ENCODE data around the gene SEPTIN6. TPM values are rescaled to one million over a fixed set of nuclear protein-coding genes. Genes with fewer than 3 reads are reported as not detected.

Gene SEPTIN6
- total RNA-seq, 1 donor from 2014 or later = 21.7 TPM

- intact Hi-C loops (cut with DNase I) = no loop called here
- Histone ChIP-seq H3K36me3 (no peaks in the 10 kb centered on the region), H3K9me3 (no peaks in the 10 kb centered on the region), H3K4me1 (no peaks in the 10 kb centered on the region), H3K27ac (no peak overlapping the region), H3K4me3 (no peak overlapping the region), H3K27me3 (ENCODE audit: low read depth) (no peaks in the 10 kb centered on the region)
- ATAC-seq = no peak
- DNase-seq = no peak
- TF ChIP-seq, protein P1, sequence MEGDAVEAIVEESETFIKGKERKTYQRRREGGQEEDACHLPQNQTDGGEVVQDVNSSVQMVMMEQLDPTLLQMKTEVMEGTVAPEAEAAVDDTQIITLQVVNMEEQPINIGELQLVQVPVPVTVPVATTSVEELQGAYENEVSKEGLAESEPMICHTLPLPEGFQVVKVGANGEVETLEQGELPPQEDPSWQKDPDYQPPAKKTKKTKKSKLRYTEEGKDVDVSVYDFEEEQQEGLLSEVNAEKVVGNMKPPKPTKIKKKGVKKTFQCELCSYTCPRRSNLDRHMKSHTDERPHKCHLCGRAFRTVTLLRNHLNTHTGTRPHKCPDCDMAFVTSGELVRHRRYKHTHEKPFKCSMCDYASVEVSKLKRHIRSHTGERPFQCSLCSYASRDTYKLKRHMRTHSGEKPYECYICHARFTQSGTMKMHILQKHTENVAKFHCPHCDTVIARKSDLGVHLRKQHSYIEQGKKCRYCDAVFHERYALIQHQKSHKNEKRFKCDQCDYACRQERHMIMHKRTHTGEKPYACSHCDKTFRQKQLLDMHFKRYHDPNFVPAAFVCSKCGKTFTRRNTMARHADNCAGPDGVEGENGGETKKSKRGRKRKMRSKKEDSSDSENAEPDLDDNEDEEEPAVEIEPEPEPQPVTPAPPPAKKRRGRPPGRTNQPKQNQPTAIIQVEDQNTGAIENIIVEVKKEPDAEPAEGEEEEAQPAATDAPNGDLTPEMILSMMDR (IDR thresholded peaks at IDR 0.05) = no peak
Observed at GRCh38 chrX:119709630-119710029, 16.7 kb upstream of the SEPTIN6 start.

DNA sequence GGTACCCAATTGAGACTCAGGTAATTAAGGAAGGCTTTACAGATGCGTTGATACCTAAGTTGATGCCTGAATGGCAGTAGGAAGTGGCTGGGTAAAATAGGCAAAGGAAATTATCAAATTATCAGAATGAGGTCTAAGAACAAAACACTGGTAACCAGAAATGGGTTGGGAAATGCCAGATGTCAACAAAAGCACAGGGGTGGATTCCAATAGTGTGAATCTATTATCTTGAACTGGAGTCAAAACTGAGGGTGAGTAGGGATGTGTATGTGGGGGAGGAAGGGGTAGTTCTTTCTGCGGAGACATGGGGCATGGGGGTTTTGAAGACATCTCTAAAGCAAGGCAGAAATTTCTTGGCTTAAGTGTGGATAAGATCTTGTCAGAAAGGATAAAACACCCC is 16.0 kb upstream of the SEPTIN6 start:
- TF ChIP-seq, protein P1 (IDR thresholded peaks at IDR 0.05) = no peak
- Histone ChIP-seq H3K4me1 (no peaks in the 10 kb centered on the region), H3K9me3 (no peaks in the 10 kb centered on the region), H3K36me3 (no peaks in the 10 kb centered on the region), H3K27ac (no peak overlapping the region), H3K27me3 (ENCODE audit: low read depth) (no peaks in the 10 kb centered on the region), H3K4me3 (no peak overlapping the region)
- intact Hi-C loops (cut with DNase I) = no loop called here
- no peak for DNase-seq
- no peak for ATAC-seq

DNA sequence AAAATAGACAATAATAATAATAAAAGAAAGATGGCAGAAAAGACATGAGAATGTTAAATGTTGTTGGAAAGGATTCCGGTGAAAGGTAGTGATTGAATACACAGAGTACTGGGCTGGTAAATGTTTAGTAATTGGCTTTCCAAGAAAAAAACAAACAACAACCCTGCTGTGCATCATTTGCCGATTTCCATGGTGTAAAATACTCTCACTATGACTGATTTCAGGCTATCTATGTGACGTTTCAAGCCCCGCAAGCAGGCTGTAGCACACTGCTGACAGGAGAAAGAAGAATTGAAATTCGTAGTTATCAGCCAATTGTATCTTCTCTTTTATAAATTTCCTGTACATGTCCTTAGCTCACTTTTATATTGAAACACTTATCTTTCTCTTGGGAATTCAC is 13.6 kb upstream of the SEPTIN6 start:
- intact Hi-C loops (cut with DNase I) = no loop called here
- Histone ChIP-seq H3K4me1 (no peaks in the 10 kb centered on the region), H3K9me3 (no peaks in the 10 kb centered on the region), H3K27ac (no peak overlapping the region), H3K4me3 (no peak overlapping the region), H3K36me3 (no peaks in the 10 kb centered on the region), H3K27me3 (ENCODE audit: low read depth) (no peaks in the 10 kb centered on the region)
- ATAC-seq (no peak), DNase-seq (no peak)
- TF ChIP-seq, protein P1 (IDR thresholded peaks at IDR 0.05) = no peak

GRCh38 chrX:119698845-119699244 is 5.9 kb upstream of the SEPTIN6 start:
- Histone ChIP-seq H3K27ac (no peak overlapping the region), H3K27me3 (ENCODE audit: low read depth) (no peaks in the 10 kb centered on the region), H3K9me3 (no peaks in the 10 kb centered on the region), H3K36me3 (no peaks in the 10 kb centered on the region), H3K4me1 (no peaks in the 10 kb centered on the region), H3K4me3 (no peak overlapping the region)
- ATAC-seq (no peak), DNase-seq (no peak)
- intact Hi-C loops (cut with DNase I) = no loop called here
- TF ChIP-seq, protein P1 (IDR thresholded peaks at IDR 0.05) = peak; percentile 43

DNA sequence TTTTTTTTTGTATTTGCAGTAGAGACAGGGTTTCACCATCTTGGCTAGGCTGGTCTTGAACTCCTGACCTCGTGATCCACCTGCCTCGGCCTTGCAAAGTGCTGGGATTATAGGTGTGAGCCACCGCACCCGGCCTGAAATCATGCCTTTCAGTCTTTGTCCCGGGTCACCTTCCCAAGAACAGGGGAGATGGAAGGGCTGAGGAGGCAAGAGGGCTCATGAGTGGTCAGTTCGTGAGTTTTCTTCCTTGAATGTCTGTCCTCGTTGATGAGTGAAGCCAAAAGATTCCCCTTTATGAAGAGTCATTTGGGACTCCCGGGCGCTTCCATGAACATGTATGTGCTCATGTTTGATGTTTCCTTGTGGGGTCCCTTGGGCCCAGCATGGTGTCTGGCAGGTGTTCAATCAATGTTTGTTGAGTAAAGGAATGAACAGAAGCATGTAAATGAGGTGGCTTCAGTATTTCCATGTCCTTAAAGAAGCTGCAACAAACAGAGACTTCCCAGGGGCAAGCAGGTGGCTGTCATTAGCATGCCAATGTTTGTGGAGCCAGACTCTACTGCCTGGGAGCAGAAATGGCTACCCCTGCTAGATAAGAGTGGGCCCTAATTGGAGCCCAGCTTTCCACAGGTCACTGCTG is 3.4 kb upstream of the SEPTIN6 start:
- intact Hi-C loops (cut with DNase I) = no loop called here
- Histone ChIP-seq H3K4me3 (no peak overlapping the region), H3K36me3 (no peaks in the 10 kb centered on the region), H3K27ac (no peak overlapping the region), H3K9me3 (no peaks in the 10 kb centered on the region), H3K27me3 (ENCODE audit: low read depth) (no peaks in the 10 kb centered on the region), H3K4me1 (no peaks in the 10 kb centered on the region)
- DNase-seq (no peak), ATAC-seq (no peak)
- TF ChIP-seq, protein P1 (IDR thresholded peaks at IDR 0.05) = no peak
